MCF 10A (cell line): ENCODE measurements around the gene ZC3H10. TPM values are rescaled to one million over a fixed set of nuclear protein-coding genes. Genes with fewer than 3 reads are reported as not detected.

Source experiments
- BruUV-seq: library from RNA; stranded (reverse); fragments of 400-500 nt; replicated peaks from 2 replicates; lab custom pipeline; 2021; lab: Mats Ljungman, UMichigan
- CTCF ChIA-PET: fragments of 300-600 bp; sonication (Branson Sonifier 250); formaldehyde crosslinking; extraction: SDS; loops from one replicate; lab custom pipeline; 2021; ENCODE audit warnings: antibody characterized with exemption, inconsistent platforms; lab: Yijun Ruan, JAX
- POLR2A ChIA-PET: fragments of 300-600, 350-650 bp; sonication (Branson Sonifier 250); formaldehyde crosslinking; extraction: SDS; loops from one replicate; lab custom pipeline; 2020; ENCODE audit warnings: antibody characterized with exemption, inconsistent platforms; lab: Yijun Ruan, JAX
- DNase-seq: peaks from one replicate; pipeline ENCODE4 v3.0.0-alpha.2; 2018; ENCODE audit not compliant: unreplicated experiment
- H3K27ac Mint-ChIP-seq: one replicate; pipeline ENCODE4 v1.8.0; 2022; ENCODE audit warnings: mild to moderate bottlenecking, low read depth, mixed read lengths; ENCODE audit not compliant: unreplicated experiment
- H3K27me3 Mint-ChIP-seq: one replicate; pipeline ENCODE4 v1.8.0; 2022; ENCODE audit warnings: mixed read lengths; ENCODE audit not compliant: insufficient read depth, unreplicated experiment
- H3K36me3 Mint-ChIP-seq: one replicate; pipeline ENCODE4 v1.8.0; 2022; ENCODE audit warnings: mild to moderate bottlenecking, moderate library complexity, mixed read lengths; ENCODE audit not compliant: insufficient read depth, unreplicated experiment
- H3K4me1 Mint-ChIP-seq: one replicate; pipeline ENCODE4 v1.8.0; 2022; ENCODE audit warnings: mixed read lengths; ENCODE audit not compliant: insufficient read depth, unreplicated experiment
- H3K4me3 Mint-ChIP-seq: one replicate; pipeline ENCODE4 v1.8.0; 2022; ENCODE audit warnings: mild to moderate bottlenecking, moderate library complexity, mixed read lengths; ENCODE audit not compliant: unreplicated experiment
- H3K9me3 Mint-ChIP-seq: one replicate; pipeline ENCODE4 v1.8.0; 2022; ENCODE audit warnings: mixed read lengths; ENCODE audit not compliant: unreplicated experiment
- CTCF ChIP-seq: fragments of 200-600 bp; IDR thresholded peaks from one replicate; pipeline ENCODE4 v1.8.0; 2022; ENCODE audit warnings: antibody characterized with exemption, mild to moderate bottlenecking; ENCODE audit not compliant: unreplicated experiment
- intact Hi-C: fragments of 100-400 bp; cut with micrococcal nuclease; formaldehyde crosslinking; loops from 2 replicates; pipeline ENCODE4 v1.14.1; 2022
- total RNA-seq: library from RNA; stranded (reverse); gene quantifications from 2 replicates; pipeline ENCODE4 v1.2.3, GENCODE V29; 2022

ZC3H10 gene
- total RNA-seq, 1 experiment from 2014 or later, result 2.8 TPM

GRCh38 chr12:56162468-56163290, 44.6 kb downstream of the ZC3H10 start:
- peak overlapping the region; percentile 29 for H3K27ac Mint-ChIP-seq
- TSS peak; percentile 22 for BruUV-seq

GRCh38 chr12:56163533-56164344, 45.7 kb downstream of the ZC3H10 start:
- TF ChIP-seq CTCF, result no peak
- intact Hi-C loops, result no loop called here
- Mint-ChIP-seq H3K36me3 (peaks cover 98% of the 10 kb centered on the region), H3K4me3 (no peak overlapping the region), H3K27ac (no peak overlapping the region), H3K4me1 (peaks cover 26% of the 10 kb centered on the region), H3K9me3 (no peaks in the 10 kb centered on the region), H3K27me3 (no peaks in the 10 kb centered on the region)
- no peak for DNase-seq
- ChIA-PET CTCF (interaction anchor here (0.6 to 6.1 kb wide), 4 partner anchors 15 to 301 kb away, joined by 3 to 36 read pairs (median 3); partner anchors contain the start of gene SMARCC2), POLR2A (interaction anchor here (0.6 to 7.6 kb wide), 8 partner anchors 8 to 144 kb away, joined by 3 to 146 read pairs (median 11); partner anchors contain the start of genes ESYT1, MYL6B, RPL41 and SMARCC2)
- no TSS peak for BruUV-seq

More at GRCh38 chr12:56162468-56163290, 44.6 kb downstream of the ZC3H10 start:
- Mint-ChIP-seq H3K27me3 (no peaks in the 10 kb centered on the region), H3K36me3 (peaks cover 99% of the 10 kb centered on the region), H3K4me3 (no peak overlapping the region), H3K9me3 (no peaks in the 10 kb centered on the region), H3K4me1 (peaks cover 26% of the 10 kb centered on the region)
- intact Hi-C loops, result no loop called here
- CTCF ChIA-PET, result interaction anchor here (0.6 to 6.1 kb wide), 9 partner anchors 13 to 1478 kb away, joined by 3 to 36 read pairs (median 3); partner anchors contain the start of genes SMARCC2 and ZC3H10
- no peak for TF ChIP-seq CTCF
- no peak for DNase-seq
- POLR2A ChIA-PET, result interaction anchor here (0.6 to 7.6 kb wide), 9 partner anchors 9 to 424 kb away, joined by 3 to 146 read pairs (median 6); partner anchors contain the start of genes ESYT1, MYL6B, RPL41 and SMARCC2

- no TSS peak for BruUV-seq
- no peak for TF ChIP-seq CTCF
- DNase-seq, result no peak
- Mint-ChIP-seq H3K27me3 (no peaks in the 10 kb centered on the region), H3K4me3 (no peak overlapping the region), H3K27ac (no peak overlapping the region), H3K4me1 (peaks cover 23% of the 10 kb centered on the region), H3K36me3 (peaks cover 98% of the 10 kb centered on the region), H3K9me3 (no peaks in the 10 kb centered on the region)
- CTCF ChIA-PET, result interaction anchor here (1.0 to 6.1 kb wide), 2 partner anchors 10 to 24 kb away, joined by 3 to 36 read pairs; partner anchors contain the start of gene SMARCC2
- intact Hi-C loops, result no loop called here
- POLR2A ChIA-PET, result interaction anchor here (0.6 to 7.6 kb wide), 6 partner anchors 9 to 45 kb away, joined by 3 to 146 read pairs (median 11); partner anchors contain the start of genes ESYT1 and SMARCC2
These were observed 46.3 kb downstream of the ZC3H10 start for GRCh38 chr12:56164345-56164729.
